ENCODE data around the gene UPK1B. TPM values are rescaled to one million over a fixed set of nuclear protein-coding genes. Genes with fewer than 3 reads are reported as not detected.
A peak's percentile ranks its signal among the peaks of the same experiment; 100 is the strongest.
"Not testable (repeated sequence)": the region's sequence is repeated elsewhere in the genome, so short reads cannot be mapped to it uniquely, and the experiment has no call there.

UPK1B gene
- 9.2 and 15.6 TPM in 2 replicates for total RNA-seq

DNA sequence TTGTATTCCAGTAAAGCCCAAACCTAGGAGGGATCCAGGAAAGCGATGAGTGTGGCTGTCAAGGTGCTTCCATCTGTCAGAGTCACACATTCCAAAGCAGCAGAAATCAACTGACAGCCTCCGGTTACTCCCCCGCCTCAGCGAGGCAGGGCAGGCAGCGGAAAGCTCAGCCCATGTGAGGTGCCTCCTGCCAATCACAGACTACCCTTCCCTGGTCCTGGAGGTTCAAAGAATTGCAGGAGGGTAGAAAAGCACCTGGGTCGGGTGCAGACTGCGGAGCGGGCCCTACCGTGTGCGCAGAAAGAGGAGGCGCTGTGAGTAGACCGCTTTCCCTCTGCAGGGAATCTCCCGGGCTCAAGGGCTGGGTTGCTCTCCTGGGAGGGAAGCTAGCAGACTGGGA is at the start of gene UPK1B:
Gene UPK1B (plus strand): TSS at position 274 of the 400 bp plus-strand sequence. CDS start 13,144 bp downstream, outside the sequence.
- TF ChIP-seq, protein P1, sequence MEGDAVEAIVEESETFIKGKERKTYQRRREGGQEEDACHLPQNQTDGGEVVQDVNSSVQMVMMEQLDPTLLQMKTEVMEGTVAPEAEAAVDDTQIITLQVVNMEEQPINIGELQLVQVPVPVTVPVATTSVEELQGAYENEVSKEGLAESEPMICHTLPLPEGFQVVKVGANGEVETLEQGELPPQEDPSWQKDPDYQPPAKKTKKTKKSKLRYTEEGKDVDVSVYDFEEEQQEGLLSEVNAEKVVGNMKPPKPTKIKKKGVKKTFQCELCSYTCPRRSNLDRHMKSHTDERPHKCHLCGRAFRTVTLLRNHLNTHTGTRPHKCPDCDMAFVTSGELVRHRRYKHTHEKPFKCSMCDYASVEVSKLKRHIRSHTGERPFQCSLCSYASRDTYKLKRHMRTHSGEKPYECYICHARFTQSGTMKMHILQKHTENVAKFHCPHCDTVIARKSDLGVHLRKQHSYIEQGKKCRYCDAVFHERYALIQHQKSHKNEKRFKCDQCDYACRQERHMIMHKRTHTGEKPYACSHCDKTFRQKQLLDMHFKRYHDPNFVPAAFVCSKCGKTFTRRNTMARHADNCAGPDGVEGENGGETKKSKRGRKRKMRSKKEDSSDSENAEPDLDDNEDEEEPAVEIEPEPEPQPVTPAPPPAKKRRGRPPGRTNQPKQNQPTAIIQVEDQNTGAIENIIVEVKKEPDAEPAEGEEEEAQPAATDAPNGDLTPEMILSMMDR (IDR thresholded peaks at IDR 0.05; ENCODE audit: insufficient read depth, low read length, poor library complexity, severe bottlenecking) = no peak
- Histone ChIP-seq H3K4me3 (ENCODE audit: low read depth, low read length) (peak within 1 kb of the TSS; percentile 11), H3K36me3 (ENCODE audit: control insufficient read depth, insufficient read depth, low read length) (no peaks in the 10 kb centered on the region), H3K27me3 (ENCODE audit: control insufficient read depth, insufficient read depth, low read length) (no peaks in the 10 kb centered on the region)
- no peak for DNase-seq (ENCODE audit: low read depth)

DNA sequence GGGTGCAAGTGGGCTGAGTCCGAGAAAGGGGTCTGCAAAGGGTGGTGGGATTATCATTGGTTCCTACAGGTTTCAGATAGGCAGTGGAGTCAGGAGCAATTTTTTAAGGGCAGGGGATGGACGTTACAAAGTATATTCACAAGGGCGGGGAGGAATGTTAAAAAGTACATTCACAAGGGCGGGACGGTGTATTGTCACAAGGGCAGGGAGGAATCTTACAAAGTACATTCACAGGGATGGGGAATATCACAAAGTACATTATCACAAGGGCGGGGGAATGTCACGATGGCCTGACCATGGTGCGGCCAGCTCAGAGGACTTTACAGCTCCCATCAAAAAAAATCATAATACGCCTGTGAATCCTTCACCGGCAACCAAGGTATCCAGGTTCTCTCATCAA is 48.1 kb upstream of the UPK1B start:
- DNase-seq (ENCODE audit: low read depth) = no peak
- Histone ChIP-seq H3K27me3 (ENCODE audit: control insufficient read depth, insufficient read depth, low read length) (no peaks in the 10 kb centered on the region), H3K36me3 (ENCODE audit: control insufficient read depth, insufficient read depth, low read length) (no peaks in the 10 kb centered on the region), H3K4me3 (ENCODE audit: low read depth, low read length) (no peak overlapping the region)
- TF ChIP-seq, protein P1 (IDR thresholded peaks at IDR 0.05; ENCODE audit: insufficient read depth, low read length, poor library complexity, severe bottlenecking) = no peak

DNA sequence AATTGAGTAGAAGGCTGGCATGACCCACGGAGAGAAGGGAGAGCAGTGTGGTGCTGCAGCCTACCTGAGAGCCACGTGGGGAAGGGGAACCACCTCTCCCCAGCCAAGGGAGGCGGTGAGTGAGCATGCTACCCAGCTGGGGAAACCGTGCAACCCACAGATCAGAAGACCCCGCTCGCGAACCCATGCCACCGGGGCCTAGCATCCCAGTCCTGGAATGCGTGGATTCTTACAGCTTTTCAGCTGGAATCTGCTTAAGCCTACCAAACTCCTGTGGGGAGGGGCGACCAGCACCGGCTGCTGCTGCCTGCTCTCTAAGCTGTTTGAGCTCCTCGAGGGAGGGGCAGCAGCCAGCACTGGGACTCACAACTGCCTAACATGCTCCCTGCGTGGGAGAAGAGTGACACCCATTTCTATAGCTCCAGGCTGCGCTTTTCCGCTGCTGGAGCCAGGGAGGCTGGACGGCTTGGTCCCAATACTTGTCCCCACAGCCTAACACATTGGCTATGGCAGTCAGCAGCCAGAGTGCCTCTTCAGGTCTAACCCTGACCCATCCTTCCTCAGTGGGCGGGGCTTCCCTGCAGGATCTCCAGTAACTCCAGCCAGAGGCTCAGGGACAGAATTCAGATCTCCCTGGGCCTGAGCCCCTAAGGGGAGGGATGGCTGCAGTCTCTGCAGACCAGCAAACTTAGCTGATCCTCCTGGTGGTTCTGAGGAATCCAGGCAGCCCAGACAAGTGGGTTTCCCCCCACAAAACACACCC is 47.5 kb upstream of the UPK1B start:
- H3K27me3 ChIP-seq (ENCODE audit: control insufficient read depth, insufficient read depth, low read length) = no peaks in the 10 kb centered on the region
- H3K4me3 ChIP-seq (ENCODE audit: low read depth, low read length) = no peak overlapping the region
- no peaks in the 10 kb centered on the region for H3K36me3 ChIP-seq (ENCODE audit: control insufficient read depth, insufficient read depth, low read length)
- TF ChIP-seq, protein P1 (IDR thresholded peaks at IDR 0.05; ENCODE audit: insufficient read depth, low read length, poor library complexity, severe bottlenecking) = no peak
- DNase-seq (ENCODE audit: low read depth) = no peak

DNA sequence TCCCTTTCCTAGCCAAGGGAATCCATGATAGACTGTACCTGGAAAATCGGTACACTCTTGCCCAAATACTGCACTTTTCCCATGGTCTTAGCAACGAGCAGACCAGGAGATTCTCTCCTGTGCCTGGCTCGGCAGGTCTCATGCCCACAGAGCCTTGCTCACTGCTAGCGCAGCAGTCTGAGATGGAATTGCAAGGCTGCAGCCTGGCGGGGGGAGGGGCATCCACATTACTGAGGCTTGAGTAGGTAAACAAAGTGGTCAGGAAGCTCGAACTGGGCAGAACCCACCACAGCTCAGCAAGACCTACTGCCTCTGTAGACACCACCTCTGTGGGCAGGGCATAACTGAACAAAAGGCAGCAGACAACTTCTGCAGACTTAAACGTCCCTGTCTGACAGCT is 43.1 kb upstream of the UPK1B start:
- DNase-seq (ENCODE audit: low read depth); H3K36me3 ChIP-seq (ENCODE audit: control insufficient read depth, insufficient read depth, low read length); H3K27me3 ChIP-seq (ENCODE audit: control insufficient read depth, insufficient read depth, low read length); H3K4me3 ChIP-seq (ENCODE audit: low read depth, low read length): not testable (repeated sequence)

DNA sequence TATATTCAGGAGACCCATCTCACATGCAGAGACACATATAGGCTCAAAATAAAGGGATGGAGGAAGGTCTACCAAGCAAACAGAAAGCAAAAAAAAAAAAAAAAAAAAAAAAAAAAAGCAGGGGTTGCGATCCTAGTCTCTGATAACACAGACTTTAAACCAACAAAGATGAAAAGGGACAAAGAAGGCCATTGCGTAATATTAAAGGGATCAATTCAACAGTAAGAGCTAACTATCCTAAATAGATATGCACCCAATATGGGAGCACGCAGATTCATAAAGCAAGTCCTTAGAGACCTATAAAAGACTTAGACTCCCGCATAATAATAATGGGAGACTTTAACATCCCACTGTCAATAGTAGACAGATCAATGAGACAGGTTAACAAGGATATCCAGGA is 41.1 kb upstream of the UPK1B start:
- not testable (repeated sequence) for DNase-seq (ENCODE audit: low read depth)

DNA sequence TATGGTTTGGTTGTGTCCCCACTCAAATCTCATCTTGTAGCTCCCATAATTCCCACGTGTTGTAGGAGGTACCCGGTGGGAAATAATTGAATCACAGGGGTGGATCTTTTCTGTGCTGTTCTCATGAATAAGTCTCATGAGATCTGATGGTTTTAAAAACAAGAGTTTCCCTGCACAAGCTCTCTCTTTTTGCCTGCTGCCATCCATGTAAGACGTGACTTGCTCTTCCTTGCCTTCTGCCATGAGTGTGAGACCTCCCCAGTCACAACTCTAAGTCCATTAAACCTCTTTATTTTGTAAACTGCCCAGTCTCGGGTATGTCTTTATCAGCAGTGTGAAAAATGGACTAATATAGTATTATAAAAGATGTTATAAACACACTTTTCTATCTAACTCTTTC is 34.0 kb upstream of the UPK1B start:
- H3K4me3 ChIP-seq (ENCODE audit: low read depth, low read length); H3K27me3 ChIP-seq (ENCODE audit: control insufficient read depth, insufficient read depth, low read length); DNase-seq (ENCODE audit: low read depth); H3K36me3 ChIP-seq (ENCODE audit: control insufficient read depth, insufficient read depth, low read length): not testable (repeated sequence)

More for the DNA sequence above, 41.1 kb upstream of the UPK1B start:
- H3K36me3 ChIP-seq (ENCODE audit: control insufficient read depth, insufficient read depth, low read length); H3K4me3 ChIP-seq (ENCODE audit: low read depth, low read length); H3K27me3 ChIP-seq (ENCODE audit: control insufficient read depth, insufficient read depth, low read length): not testable (repeated sequence)

DNA sequence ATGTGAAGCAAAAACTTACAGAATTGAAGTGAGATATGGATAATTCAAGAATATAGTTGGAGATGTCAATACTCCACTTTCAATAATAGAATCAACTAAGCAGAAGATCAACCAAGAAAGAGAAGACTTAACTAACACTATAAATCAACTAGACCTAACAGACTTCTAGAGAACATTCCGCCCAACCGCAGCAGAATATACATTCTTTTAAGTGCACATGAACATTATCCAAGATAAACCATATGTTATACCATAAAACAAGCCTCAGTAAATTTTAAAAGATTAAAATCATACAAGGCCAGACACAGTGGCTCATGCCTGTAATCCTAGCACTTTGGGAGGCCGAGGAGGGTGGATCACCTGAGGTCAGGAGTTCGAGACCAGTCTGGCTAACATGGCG is 32.9 kb upstream of the UPK1B start:
- TF ChIP-seq, protein P1 (IDR thresholded peaks at IDR 0.05; ENCODE audit: insufficient read depth, low read length, poor library complexity, severe bottlenecking) = no peak
- DNase-seq (ENCODE audit: low read depth) = no peak
- H3K4me3 ChIP-seq (ENCODE audit: low read depth, low read length) = no peak overlapping the region
- no peaks in the 10 kb centered on the region for H3K36me3 ChIP-seq (ENCODE audit: control insufficient read depth, insufficient read depth, low read length)
- H3K27me3 ChIP-seq (ENCODE audit: control insufficient read depth, insufficient read depth, low read length) = no peaks in the 10 kb centered on the region
